K562 treated with DMSO at 1 percent for 12 hours (cell line): ENCODE measurements around the gene PRH1. TPM values are rescaled to one million over a fixed set of nuclear protein-coding genes. Genes with fewer than 3 reads are reported as not detected.

Experiments
- total RNA-seq: library from RNA; unstranded; fragments of 300-600 nt; gene quantifications from 2 replicates; pipeline ENCODE4 v1.2.3, GENCODE V29; 2022; ENCODE audit not compliant: insufficient read depth

Gene PRH1
- 4.3 and 5.0 TPM in 2 replicates for total RNA-seq

GRCh38 chr12:10884086-10884725 is at the start of gene PRH1:
Gene PRH1, minus strand, starts transcription at chr12:10884255. Its CDS starts 38 bp downstream, at chr12:10884217.

DNA sequence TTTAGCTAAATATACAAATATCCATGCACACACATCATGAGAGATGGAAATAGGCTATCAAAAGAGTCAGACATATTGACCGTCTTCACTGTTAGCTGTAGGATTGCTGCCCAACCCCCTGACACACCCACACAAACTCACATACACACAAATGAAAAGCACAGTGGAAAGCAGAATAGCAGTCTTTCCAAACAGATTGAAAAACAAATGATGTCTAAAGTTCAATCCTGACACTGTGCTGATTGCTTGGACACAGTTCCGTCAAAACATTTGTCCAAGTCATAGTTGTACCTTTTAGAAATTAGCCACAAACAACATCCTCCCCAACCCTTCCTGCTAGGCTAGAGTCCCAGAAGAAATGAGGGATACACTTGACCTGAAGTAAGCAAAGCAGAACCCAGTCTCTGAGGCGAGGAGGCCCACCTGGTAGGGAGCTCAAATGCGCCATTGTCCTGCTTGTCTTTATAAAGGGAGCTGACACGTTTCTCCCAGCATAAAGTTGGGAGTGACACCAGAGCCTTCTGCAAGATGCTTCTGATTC is 44.8 kb upstream of the PRH1 start, which contains the start of gene PRH2:
Gene PRH2, plus strand, starts transcription at position 491 of the 541 bp plus-strand sequence. Its CDS starts 38 bp downstream, at position 529.

GRCh38 chr12:10909462-10909861 is 25.4 kb upstream of the PRH1 start, which contains the start of gene TAS2R13:
Gene TAS2R13, minus strand, starts transcription at chr12:10909562. Its CDS starts 264 bp downstream, at chr12:10909298.

GRCh38 chr12:10849425-10849878 is 34.6 kb downstream of the PRH1 start, which contains the start of gene PRR4:
Gene PRR4, minus strand, starts transcription at chr12:10849475. Its CDS starts 38 bp downstream, at chr12:10849437.

Other genes with a start within 250 kb of the PRH1 start
- gene STYK1, start 210.2 kb downstream of the PRH1 start, total RNA-seq, result 0.39 TPM in 1 of 2 replicates, not detected in the other
- 74.8 and 109 TPM in 2 replicates for gene YBX3, start 160.9 kb downstream of the PRH1 start, total RNA-seq
- not detected in 2 replicates for gene TAS2R7, start 81.6 kb downstream of the PRH1 start, total RNA-seq
- not detected in 2 replicates for gene TAS2R8, start 77.0 kb downstream of the PRH1 start, total RNA-seq
- not detected in 2 replicates for gene TAS2R9, start 74.1 kb downstream of the PRH1 start, total RNA-seq
- gene TAS2R10, start 57.9 kb downstream of the PRH1 start, total RNA-seq, result not detected in 2 replicates
- not detected in 2 replicates for gene PRR4, start 34.8 kb downstream of the PRH1 start, total RNA-seq
- not detected in 2 replicates for gene TAS2R13, start 25.3 kb upstream of the PRH1 start, total RNA-seq
- not detected in 2 replicates for gene PRH2, start 45.0 kb upstream of the PRH1 start, total RNA-seq
- gene TAS2R14, start 55.0 kb upstream of the PRH1 start, total RNA-seq, result 0.92 and 0.94 TPM in 2 replicates
- gene TAS2R50, start 102.7 kb upstream of the PRH1 start, total RNA-seq, result not detected in 2 replicates
- gene TAS2R20, start 114.0 kb upstream of the PRH1 start, total RNA-seq, result 0.70 TPM in 1 of 2 replicates, not detected in the other
- not detected in 2 replicates for gene TAS2R19, start 138.4 kb upstream of the PRH1 start, total RNA-seq
- gene TAS2R31, start 147.2 kb upstream of the PRH1 start, total RNA-seq, result not detected in 2 replicates
- not detected in 2 replicates for gene TAS2R46, start 178.0 kb upstream of the PRH1 start, total RNA-seq
- not detected in 2 replicates for gene TAS2R43, start 208.1 kb upstream of the PRH1 start, total RNA-seq